Measurements from ENCODE around the gene HBB. TPM values are rescaled to one million over a fixed set of nuclear protein-coding genes. Genes with fewer than 3 reads are reported as not detected.
"Not testable (repeated sequence)": the region's sequence is repeated elsewhere in the genome, so short reads cannot be mapped to it uniquely, and the experiment has no call there.

The HBB gene
- total RNA-seq, 1 experiment from 2014 or later: not detected

- Mint-ChIP-seq H3K4me3 (no peak overlapping the region), H3K9me3 (no peaks in the 10 kb centered on the region), H3K27me3 (ENCODE audit: low read depth) (peaks cover 21% of the 10 kb centered on the region), H3K4me1 (no peaks in the 10 kb centered on the region), H3K27ac (no peak overlapping the region), H3K36me3 (ENCODE audit: insufficient read depth in 1 of 3, low read depth in 3 of 3) (no peaks in the 10 kb centered on the region; a peak in 1 of 7 replicates)
- Histone ChIP-seq H3K18ac (ENCODE audit: insufficient read length, low read depth, low read length) (no peak overlapping the region), H3K9me3 (ENCODE audit: control insufficient read depth, low read depth, low read length) (no peaks in the 10 kb centered on the region), H4K91ac (ENCODE audit: insufficient read length, low read depth, low read length) (no peak overlapping the region), H3K23me2 (ENCODE audit: insufficient read length, low read depth, low read length, poor library complexity, severe bottlenecking) (no peaks in the 10 kb centered on the region), H3K27me3 (ENCODE audit: insufficient read depth, low read length) (no peaks in the 10 kb centered on the region), H3K4ac (ENCODE audit: low read depth, low read length) (no peak overlapping the region), H3K4me2 (ENCODE audit: insufficient read depth, insufficient read length, low read length) (no peak overlapping the region), H2BK120ac (ENCODE audit: low read depth, low read length, poor library complexity, severe bottlenecking) (no peak overlapping the region), H3K79me2 (ENCODE audit: insufficient read depth, low read length) (no peaks in the 10 kb centered on the region), H3K56ac (ENCODE audit: insufficient read length, low read depth, low read length) (no peak overlapping the region), H3T11ph (ENCODE audit: low read length) (no peak overlapping the region), H2AK5ac (ENCODE audit: insufficient read length, low read length) (no peak overlapping the region), H4K20me1 (ENCODE audit: control insufficient read depth, insufficient read depth, insufficient read length) (no peaks in the 10 kb centered on the region), H2BK12ac (ENCODE audit: insufficient read length, low read depth, low read length) (no peak overlapping the region), H3K27ac (ENCODE audit: insufficient read length, low read depth, low read length) (no peak overlapping the region), H3K9ac (ENCODE audit: extremely low read depth, insufficient read length, low read length) (no peak overlapping the region), H3K14ac (ENCODE audit: insufficient read depth, low read length) (no peak overlapping the region), H2BK20ac (ENCODE audit: low read depth, low read length, poor library complexity, severe bottlenecking) (no peak overlapping the region), H3K23ac (ENCODE audit: insufficient read length, low read depth, low read length) (no peak overlapping the region), H3K79me1 (ENCODE audit: insufficient read depth, low read depth, low read length, poor library complexity, severe bottlenecking) (no peaks in the 10 kb centered on the region), H4K8ac (replicated peaks; ENCODE audit: insufficient read length, low read depth, low read length) (no peak overlapping the region), H3K4me1 (ENCODE audit: insufficient read depth, low read length) (no peaks in the 10 kb centered on the region), H2AFZ (ENCODE audit: low read length) (no peak overlapping the region), H2BK15ac (ENCODE audit: low read depth, low read length) (no peak overlapping the region), H4K5ac (ENCODE audit: insufficient read length, low read depth, low read length) (no peak overlapping the region), H2BK5ac (ENCODE audit: insufficient read length, low read length) (no peak overlapping the region)
- TF ChIP-seq CTCF (conservative IDR thresholded peaks at IDR 0.05): no peak
- WGBS (ENCODE audit: extremely low coverage, insufficient read length, low lambda C conversion rate): no CpG with 5 or more reads among the region's 4 CpGs
- DNase-seq: no peak
Measured at GRCh38 chr11:5250543-5251204, 23.8 kb upstream of the HBB start.

GRCh38 chr11:5249807-5250396 is 23.0 kb upstream of the HBB start, which contains the start of gene HBG1:
TSS of gene HBG1 (minus strand) at chr11:5249857. CDS start at chr11:5249804, 53 bp downstream.
- H2BK120ac ChIP-seq (ENCODE audit: low read depth, low read length, poor library complexity, severe bottlenecking); H3K4me2 ChIP-seq (ENCODE audit: insufficient read depth, insufficient read length, low read length); H3K18ac ChIP-seq (ENCODE audit: insufficient read length, low read depth, low read length); H3K14ac ChIP-seq (ENCODE audit: insufficient read depth, low read length); H2BK15ac ChIP-seq (ENCODE audit: low read depth, low read length); H3K9me3 Mint-ChIP-seq; H3K36me3 Mint-ChIP-seq (ENCODE audit: insufficient read depth in 1 of 3, low read depth in 3 of 3); H4K5ac ChIP-seq (ENCODE audit: insufficient read length, low read depth, low read length); H3K9ac ChIP-seq (ENCODE audit: extremely low read depth, insufficient read length, low read length); H3K4me1 Mint-ChIP-seq; H3K27me3 ChIP-seq (ENCODE audit: insufficient read depth, low read length); H2AFZ ChIP-seq (ENCODE audit: low read length); H2BK20ac ChIP-seq (ENCODE audit: low read depth, low read length, poor library complexity, severe bottlenecking); H3K27ac Mint-ChIP-seq; H4K8ac ChIP-seq (replicated peaks; ENCODE audit: insufficient read length, low read depth, low read length); H3K27ac ChIP-seq (ENCODE audit: insufficient read length, low read depth, low read length); H3K56ac ChIP-seq (ENCODE audit: insufficient read length, low read depth, low read length); H3K9me3 ChIP-seq (ENCODE audit: control insufficient read depth, low read depth, low read length); H3K4me3 Mint-ChIP-seq; H4K20me1 ChIP-seq (ENCODE audit: control insufficient read depth, insufficient read depth, insufficient read length); DNase-seq; H4K91ac ChIP-seq (ENCODE audit: insufficient read length, low read depth, low read length); H2BK12ac ChIP-seq (ENCODE audit: insufficient read length, low read depth, low read length); H3K4me1 ChIP-seq (ENCODE audit: insufficient read depth, low read length); H3T11ph ChIP-seq (ENCODE audit: low read length); H3K4ac ChIP-seq (ENCODE audit: low read depth, low read length); H3K23me2 ChIP-seq (ENCODE audit: insufficient read length, low read depth, low read length, poor library complexity, severe bottlenecking); H3K79me1 ChIP-seq (ENCODE audit: insufficient read depth, low read depth, low read length, poor library complexity, severe bottlenecking); H2BK5ac ChIP-seq (ENCODE audit: insufficient read length, low read length); H2AK5ac ChIP-seq (ENCODE audit: insufficient read length, low read length); H3K23ac ChIP-seq (ENCODE audit: insufficient read length, low read depth, low read length); H3K79me2 ChIP-seq (ENCODE audit: insufficient read depth, low read length): not testable (repeated sequence)
- no CpG with 5 or more reads among the region's 9 CpGs for WGBS (ENCODE audit: extremely low coverage, insufficient read length, low lambda C conversion rate)
- H3K27me3 Mint-ChIP-seq (ENCODE audit: low read depth): peaks cover 14% of the 10 kb centered on the region; the same call in 1 of the 2 replicates

Data from H9 (cell line).